Peyer's patch (tissue), 4 donors: Measurements from ENCODE around the gene POU2F2. TPM values are rescaled to one million over a fixed set of nuclear protein-coding genes. Genes with fewer than 3 reads are reported as not detected.
A peak's percentile ranks its signal among the peaks of the same experiment; 100 is the strongest.

Experiments
- DNase-seq, 3 donors: peaks; one replicate each; pipeline ENCODE4 v3.0.0-alpha.2; 2017 to 2019
- H3K27ac ChIP-seq, 4 donors: fragments of 200-600 bp; sonication (generic); one replicate each; pipeline ENCODE4 v1.5.1; 2016 to 2019
- H3K27me3 ChIP-seq, 2 donors: fragments of 200-600 bp; sonication (generic); one replicate each; pipeline ENCODE4 v1.5.1; 2019
- H3K36me3 ChIP-seq, 3 donors: fragments of 200-600 bp; sonication (generic); one replicate each; pipeline ENCODE4 v1.5.1; 2016 to 2019
- H3K4me1 ChIP-seq, 4 donors: fragments of 200-600 bp; sonication (generic); one replicate each; pipeline ENCODE4 v1.5.1; 2016 to 2019
- H3K4me3 ChIP-seq, 4 donors: fragments of 200-600 bp; sonication (generic); 1 replicate in 3 of 4; 2 replicates in 1 of 4; pipeline ENCODE4 v1.5.1; 2016 to 2019; ENCODE audit warnings: mild to moderate bottlenecking in 1 of 4
- H3K9me3 ChIP-seq, 4 donors: fragments of 200-600 bp; sonication (generic); one replicate each; pipeline ENCODE4 v1.5.1; 2016 to 2019; ENCODE audit warnings: mild to moderate bottlenecking in 1 of 4
- CTCF ChIP-seq, 6 experiments: fragments of 450-650 bp in 4 of 6; fragments of 200-600 bp in 2 of 6; sonication (generic) in 1 of 6; IDR thresholded peaks; one replicate each; pipeline ENCODE4 v1.5.1; 2017 to 2019; ENCODE audit warnings: antibody characterized with exemption in 6 of 6, mild to moderate bottlenecking in 3 of 6, moderate library complexity in 1 of 6
- POLR2A ChIP-seq, 2 donors: fragments of 450-650 bp; IDR thresholded peaks; one replicate each; pipeline ENCODE4 v1.5.1; 2017; ENCODE audit warnings: antibody characterized with exemption in 2 of 2, mild to moderate bottlenecking in 2 of 2, moderate library complexity in 2 of 2
- total RNA-seq, 4 donors: library from RNA; depleted of rRNA; stranded (reverse); fragments of >200 nt; gene quantifications; one replicate each; pipeline ENCODE4 v1.1.0, GENCODE V29; 2016

The POU2F2 gene
- total RNA-seq, 4 donors from 2014 or later, result 0.88 to 30.5 (median 3.2) TPM

GRCh38 chr19:42111811-42112210 is 20.4 kb downstream of the POU2F2 start:
- Histone ChIP-seq H3K4me1 (peaks cover 0 to 30% (median 3%) of the 10 kb centered on the region in 4 donors), H3K27me3 (no peaks in the 10 kb centered on the region), H3K27ac (peak overlapping the region in 1 of 4 donors; percentile 83), H3K36me3 (no peaks in the 10 kb centered on the region), H3K9me3 (no peaks in the 10 kb centered on the region), H3K4me3 (no peak overlapping the region)
- TF ChIP-seq POLR2A (IDR thresholded peaks at IDR 0.05) (no peak), CTCF (IDR thresholded peaks at IDR 0.05) (no peak)
- no peak for DNase-seq

- Histone ChIP-seq H3K27me3 (no peaks in the 10 kb centered on the region), H3K27ac (no peak overlapping the region), H3K4me3 (no peak overlapping the region), H3K9me3 (no peaks in the 10 kb centered on the region), H3K36me3 (no peaks in the 10 kb centered on the region), H3K4me1 (peaks cover 0 to 26% (median 2%) of the 10 kb centered on the region in 4 donors)
- DNase-seq, result no peak
- TF ChIP-seq POLR2A (IDR thresholded peaks at IDR 0.05), result no peak
- TF ChIP-seq CTCF (IDR thresholded peaks at IDR 0.05), result no peak
These were observed 20.9 kb downstream of the POU2F2 start for GRCh38 chr19:42111384-42111783.

- H3K4me3 ChIP-seq, result no peak overlapping the region
- H3K27ac ChIP-seq, result no peak overlapping the region
- H3K4me1 ChIP-seq, result peaks cover 0 to 25% (median 0%) of the 10 kb centered on the region in 4 donors
- no peak for TF ChIP-seq CTCF (IDR thresholded peaks at IDR 0.05)
- no peaks in the 10 kb centered on the region for H3K36me3 ChIP-seq
- H3K27me3 ChIP-seq, result no peaks in the 10 kb centered on the region
- no peak for DNase-seq
- no peaks in the 10 kb centered on the region for H3K9me3 ChIP-seq
These were observed 21.6 kb downstream of the POU2F2 start for GRCh38 chr19:42110658-42111057.

GRCh38 chr19:42109896-42110295 is 22.4 kb downstream of the POU2F2 start:
- no peak for DNase-seq
- no peaks in the 10 kb centered on the region for H3K27me3 ChIP-seq
- TF ChIP-seq POLR2A (IDR thresholded peaks at IDR 0.05) (no peak), CTCF (IDR thresholded peaks at IDR 0.05) (no peak)
- H3K36me3 ChIP-seq, result no peaks in the 10 kb centered on the region
- H3K27ac ChIP-seq, result no peak overlapping the region
- no peaks in the 10 kb centered on the region for H3K9me3 ChIP-seq
- H3K4me1 ChIP-seq, result peaks cover 0 to 18% (median 0%) of the 10 kb centered on the region in 4 donors
- H3K4me3 ChIP-seq, result no peak overlapping the region

- Histone ChIP-seq H3K4me1 (peaks cover 0 to 17% (median 0%) of the 10 kb centered on the region in 4 donors), H3K27ac (peak overlapping the region in 1 of 4 donors; percentile 40), H3K9me3 (no peaks in the 10 kb centered on the region), H3K4me3 (no peak overlapping the region), H3K27me3 (no peaks in the 10 kb centered on the region), H3K36me3 (no peaks in the 10 kb centered on the region)
- peak; percentile 85 to 95 (median 90) for DNase-seq
- peak; percentile 96 to 99 (median 99) for TF ChIP-seq CTCF (IDR thresholded peaks at IDR 0.05)
- TF ChIP-seq POLR2A (IDR thresholded peaks at IDR 0.05), result no peak
These were observed 23.5 kb downstream of the POU2F2 start for GRCh38 chr19:42108527-42109389.
